ENCODE results near the gene EIF1AY.

DNA sequence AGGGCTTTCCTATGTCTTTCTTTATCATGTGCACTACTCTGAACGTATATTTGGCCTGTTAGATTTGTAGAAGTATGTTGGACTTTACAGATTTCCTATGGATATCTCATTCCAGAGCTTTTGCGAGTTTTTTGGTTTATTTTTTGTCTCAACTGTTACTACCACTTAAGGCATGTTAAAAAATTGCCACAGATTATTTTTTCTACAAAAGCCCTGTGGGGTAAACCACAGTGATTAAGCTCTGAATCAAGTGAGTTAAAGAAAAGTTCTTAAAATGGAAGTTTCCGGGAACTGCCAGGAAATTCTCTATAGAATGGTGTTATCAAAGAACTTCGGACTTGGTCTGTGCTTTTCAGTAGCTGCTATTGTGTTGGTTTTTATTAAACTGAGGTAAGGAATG, 10.6 kb downstream of the EIF1AY start:
- TF ChIP-seq, protein P1, sequence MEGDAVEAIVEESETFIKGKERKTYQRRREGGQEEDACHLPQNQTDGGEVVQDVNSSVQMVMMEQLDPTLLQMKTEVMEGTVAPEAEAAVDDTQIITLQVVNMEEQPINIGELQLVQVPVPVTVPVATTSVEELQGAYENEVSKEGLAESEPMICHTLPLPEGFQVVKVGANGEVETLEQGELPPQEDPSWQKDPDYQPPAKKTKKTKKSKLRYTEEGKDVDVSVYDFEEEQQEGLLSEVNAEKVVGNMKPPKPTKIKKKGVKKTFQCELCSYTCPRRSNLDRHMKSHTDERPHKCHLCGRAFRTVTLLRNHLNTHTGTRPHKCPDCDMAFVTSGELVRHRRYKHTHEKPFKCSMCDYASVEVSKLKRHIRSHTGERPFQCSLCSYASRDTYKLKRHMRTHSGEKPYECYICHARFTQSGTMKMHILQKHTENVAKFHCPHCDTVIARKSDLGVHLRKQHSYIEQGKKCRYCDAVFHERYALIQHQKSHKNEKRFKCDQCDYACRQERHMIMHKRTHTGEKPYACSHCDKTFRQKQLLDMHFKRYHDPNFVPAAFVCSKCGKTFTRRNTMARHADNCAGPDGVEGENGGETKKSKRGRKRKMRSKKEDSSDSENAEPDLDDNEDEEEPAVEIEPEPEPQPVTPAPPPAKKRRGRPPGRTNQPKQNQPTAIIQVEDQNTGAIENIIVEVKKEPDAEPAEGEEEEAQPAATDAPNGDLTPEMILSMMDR (IDR thresholded peaks at IDR 0.05; ENCODE audit: low read depth, low read length, poor library complexity, severe bottlenecking): no peak
- TF ChIP-seq EZH2phosphoT487 (IDR thresholded peaks at IDR 0.05; ENCODE audit: borderline replicate concordance, low read length): no peak
